Peyer's patch (tissue), 4 donors: ENCODE measurements around the gene ACOX3. TPM values are rescaled to one million over a fixed set of nuclear protein-coding genes. Genes with fewer than 3 reads are reported as not detected.
"Not testable (repeated sequence)": the region's sequence is repeated elsewhere in the genome, so short reads cannot be mapped to it uniquely, and the experiment has no call there.

Experiments
- DNase-seq, 3 donors: peaks; one replicate each; pipeline ENCODE4 v3.0.0-alpha.2; 2017 to 2019
- H3K27ac ChIP-seq, 4 donors: fragments of 200-600 bp; sonication (generic); one replicate each; pipeline ENCODE4 v1.5.1; 2016 to 2019
- H3K27me3 ChIP-seq, 2 donors: fragments of 200-600 bp; sonication (generic); one replicate each; pipeline ENCODE4 v1.5.1; 2019
- H3K36me3 ChIP-seq, 3 donors: fragments of 200-600 bp; sonication (generic); one replicate each; pipeline ENCODE4 v1.5.1; 2016 to 2019
- H3K4me1 ChIP-seq, 4 donors: fragments of 200-600 bp; sonication (generic); one replicate each; pipeline ENCODE4 v1.5.1; 2016 to 2019
- H3K4me3 ChIP-seq, 4 donors: fragments of 200-600 bp; sonication (generic); 1 replicate in 3 of 4; 2 replicates in 1 of 4; pipeline ENCODE4 v1.5.1; 2016 to 2019; ENCODE audit warnings: mild to moderate bottlenecking in 1 of 4
- H3K9me3 ChIP-seq, 4 donors: fragments of 200-600 bp; sonication (generic); one replicate each; pipeline ENCODE4 v1.5.1; 2016 to 2019; ENCODE audit warnings: mild to moderate bottlenecking in 1 of 4
- CTCF ChIP-seq, 6 experiments: fragments of 450-650 bp in 4 of 6; fragments of 200-600 bp in 2 of 6; sonication (generic) in 1 of 6; IDR thresholded peaks; one replicate each; pipeline ENCODE4 v1.5.1; 2017 to 2019; ENCODE audit warnings: antibody characterized with exemption in 6 of 6, mild to moderate bottlenecking in 3 of 6, moderate library complexity in 1 of 6
- POLR2A ChIP-seq, 2 donors: fragments of 450-650 bp; IDR thresholded peaks; one replicate each; pipeline ENCODE4 v1.5.1; 2017; ENCODE audit warnings: antibody characterized with exemption in 2 of 2, mild to moderate bottlenecking in 2 of 2, moderate library complexity in 2 of 2
- total RNA-seq, 4 donors: library from RNA; depleted of rRNA; stranded (reverse); fragments of >200 nt; gene quantifications; one replicate each; pipeline ENCODE4 v1.1.0, GENCODE V29; 2016

The ACOX3 gene
- total RNA-seq, 4 donors from 2014 or later: 17.2 to 95.7 (median 43.7) TPM

- Histone ChIP-seq H3K36me3 (peaks cover 0 to 5% (median 0%) of the 10 kb centered on the region in 3 donors), H3K27me3 (no peaks in the 10 kb centered on the region), H3K4me3 (peak overlapping the region; percentile 63 to 95 (median 89)), H3K27ac (peak overlapping the region; percentile 70 to 88 (median 86)), H3K4me1 (peaks cover 0 to 18% (median 7%) of the 10 kb centered on the region in 4 donors), H3K9me3 (no peaks in the 10 kb centered on the region)
- TF ChIP-seq POLR2A (IDR thresholded peaks at IDR 0.05) (peak; percentile 57 to 63), CTCF (IDR thresholded peaks at IDR 0.05) (no peak)
- DNase-seq: peak; percentile 75 to 96 (median 92)
These were observed 12.0 kb downstream of the ACOX3 start for GRCh38 chr4:8428288-8429097.

GRCh38 chr4:8427761-8428287, 12.7 kb downstream of the ACOX3 start:
- Histone ChIP-seq H3K27me3 (no peaks in the 10 kb centered on the region), H3K27ac (peak overlapping the region; percentile 70 to 88 (median 86)), H3K4me3 (peak overlapping the region; percentile 63 to 95 (median 89)), H3K36me3 (peaks cover 0 to 5% (median 0%) of the 10 kb centered on the region in 3 donors), H3K9me3 (no peaks in the 10 kb centered on the region), H3K4me1 (peaks cover 0 to 18% (median 7%) of the 10 kb centered on the region in 4 donors)
- peak in 1 of 3 donors; percentile 28 for DNase-seq
- TF ChIP-seq CTCF (IDR thresholded peaks at IDR 0.05) (no peak), POLR2A (IDR thresholded peaks at IDR 0.05) (no peak)

GRCh38 chr4:8427262-8427661, 13.3 kb downstream of the ACOX3 start:
- no peak for DNase-seq
- Histone ChIP-seq H3K27ac (no peak overlapping the region), H3K4me3 (peak overlapping the region in 3 of 4 donors; percentile 85 to 95 (median 93)), H3K36me3 (peaks cover 0 to 5% (median 0%) of the 10 kb centered on the region in 3 donors), H3K4me1 (peaks cover 0 to 18% (median 7%) of the 10 kb centered on the region in 4 donors), H3K9me3 (no peaks in the 10 kb centered on the region), H3K27me3 (no peaks in the 10 kb centered on the region)
- TF ChIP-seq POLR2A (IDR thresholded peaks at IDR 0.05) (no peak), CTCF (IDR thresholded peaks at IDR 0.05) (no peak)

GRCh38 chr4:8422786-8423185, 17.7 kb downstream of the ACOX3 start:
- H3K36me3 ChIP-seq: peaks cover 0 to 5% (median 0%) of the 10 kb centered on the region in 3 donors
- no peaks in the 10 kb centered on the region for H3K9me3 ChIP-seq
- no peaks in the 10 kb centered on the region for H3K27me3 ChIP-seq
- H3K4me1 ChIP-seq: peaks cover 0 to 11% (median 4%) of the 10 kb centered on the region in 4 donors
- TF ChIP-seq CTCF (IDR thresholded peaks at IDR 0.05) (no peak), POLR2A (IDR thresholded peaks at IDR 0.05) (no peak)
- H3K27ac ChIP-seq: no peak overlapping the region
- no peak overlapping the region for H3K4me3 ChIP-seq
- DNase-seq: no peak

GRCh38 chr4:8422327-8422726, 18.2 kb downstream of the ACOX3 start:
- no peak for DNase-seq
- no peak overlapping the region for H3K4me3 ChIP-seq
- H3K27ac ChIP-seq: no peak overlapping the region

GRCh38 chr4:8420151-8420550, 20.4 kb downstream of the ACOX3 start:
- peaks cover 0 to 17% (median 0%) of the 10 kb centered on the region in 3 donors for H3K36me3 ChIP-seq
- not testable (repeated sequence) for DNase-seq, H3K4me1 ChIP-seq, H3K4me3 ChIP-seq, H3K27me3 ChIP-seq, H3K9me3 ChIP-seq, H3K27ac ChIP-seq

More at GRCh38 chr4:8422327-8422726, 18.2 kb downstream of the ACOX3 start:
- Histone ChIP-seq H3K36me3 (peaks cover 0 to 5% (median 0%) of the 10 kb centered on the region in 3 donors), H3K27me3 (no peaks in the 10 kb centered on the region), H3K9me3 (no peaks in the 10 kb centered on the region), H3K4me1 (peaks cover 0 to 7% (median 2%) of the 10 kb centered on the region in 4 donors)
- no peak for TF ChIP-seq CTCF (IDR thresholded peaks at IDR 0.05)
- TF ChIP-seq POLR2A (IDR thresholded peaks at IDR 0.05): no peak
